NT2/D1 (cell line): Measurements from ENCODE around the gene ITSN1.
A peak's percentile ranks its signal among the peaks of the same experiment; 100 is the strongest.

ENCODE experiments used
- DNase-seq: peaks from one replicate; pipeline ENCODE4 v3.0.0-alpha.2; 2011; ENCODE audit warnings: low read depth, low spot score
- H3K27me3 ChIP-seq: 2 replicates; pipeline ENCODE4 v1.6.0; 2011; ENCODE audit warnings: mild to moderate bottlenecking; ENCODE audit not compliant: insufficient read length, insufficient read depth
- H3K36me3 ChIP-seq: 2 replicates; pipeline ENCODE4 v1.6.1; 2011; ENCODE audit warnings: mild to moderate bottlenecking, low read length, mixed read lengths; ENCODE audit not compliant: insufficient read depth, insufficient read length
- H3K4me1 ChIP-seq: 2 replicates; pipeline ENCODE4 v1.5.1; 2011; ENCODE audit not compliant: insufficient read depth, insufficient read length
- H3K4me3 ChIP-seq: 2 replicates; pipeline ENCODE4 v1.5.1; 2011; ENCODE audit warnings: low read depth; ENCODE audit not compliant: insufficient read length
- H3K9ac ChIP-seq: 2 replicates; pipeline ENCODE4 v1.6.0; 2011; ENCODE audit warnings: low read depth; ENCODE audit not compliant: insufficient read length
- H3K9me3 ChIP-seq: 2 replicates; pipeline ENCODE4 v1.5.1; 2011; ENCODE audit warnings: mild to moderate bottlenecking, low read length; ENCODE audit not compliant: insufficient read depth
- SUZ12 ChIP-seq: IDR thresholded peaks from 2 replicates; pipeline ENCODE4 v1.6.1; 2011; ENCODE audit not compliant: insufficient read length, insufficient read depth; ENCODE audit errors: extremely low read depth
- YY1 ChIP-seq: IDR thresholded peaks from 2 replicates; pipeline ENCODE4 v1.6.1; 2011; ENCODE audit not compliant: insufficient read length, insufficient read depth
- ZNF274 ChIP-seq: IDR thresholded peaks from 2 replicates; pipeline ENCODE4 v1.6.1; 2011; ENCODE audit warnings: mild to moderate bottlenecking, low read depth, low read length

The ITSN1 gene

DNA sequence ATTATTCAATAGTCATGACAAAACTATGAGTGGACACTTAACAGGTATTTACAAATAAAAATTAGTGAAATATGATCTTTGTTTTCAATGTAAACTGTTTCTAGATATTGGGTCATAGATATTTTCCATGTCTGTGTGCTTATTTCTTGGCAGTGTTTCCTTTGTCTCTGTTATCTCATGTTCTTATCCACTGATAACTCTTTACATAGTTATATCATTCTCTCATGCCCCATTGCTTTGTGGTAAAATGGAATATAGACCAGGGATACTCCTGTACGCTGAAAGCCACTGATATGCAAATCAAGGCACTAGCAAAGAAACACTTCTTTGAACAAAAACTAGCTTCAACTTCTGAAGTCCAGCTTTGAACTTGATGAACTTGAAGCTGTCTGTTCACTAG, 113.1 kb downstream of the ITSN1 start:
- Histone ChIP-seq H3K4me3 (no peak overlapping the region), H3K9ac (no peak overlapping the region), H3K27me3 (no peaks in the 10 kb centered on the region), H3K9me3 (no peaks in the 10 kb centered on the region), H3K4me1 (no peaks in the 10 kb centered on the region), H3K36me3 (peaks cover 60% of the 10 kb centered on the region)
- no peak for DNase-seq
- TF ChIP-seq SUZ12 (no peak), YY1 (no peak), ZNF274 (no peak)

GRCh38 chr21:33760641-33761440, 118.5 kb downstream of the ITSN1 start:
- TF ChIP-seq YY1 (no peak), ZNF274 (no peak), SUZ12 (no peak)
- DNase-seq, result no peak
- peaks cover 51% of the 10 kb centered on the region for H3K36me3 ChIP-seq
- no peaks in the 10 kb centered on the region for H3K4me1 ChIP-seq
- no peaks in the 10 kb centered on the region for H3K9me3 ChIP-seq
- H3K27me3 ChIP-seq, result no peaks in the 10 kb centered on the region
- H3K9ac ChIP-seq, result peak overlapping the region; percentile 29
- H3K4me3 ChIP-seq, result no peak overlapping the region

DNA sequence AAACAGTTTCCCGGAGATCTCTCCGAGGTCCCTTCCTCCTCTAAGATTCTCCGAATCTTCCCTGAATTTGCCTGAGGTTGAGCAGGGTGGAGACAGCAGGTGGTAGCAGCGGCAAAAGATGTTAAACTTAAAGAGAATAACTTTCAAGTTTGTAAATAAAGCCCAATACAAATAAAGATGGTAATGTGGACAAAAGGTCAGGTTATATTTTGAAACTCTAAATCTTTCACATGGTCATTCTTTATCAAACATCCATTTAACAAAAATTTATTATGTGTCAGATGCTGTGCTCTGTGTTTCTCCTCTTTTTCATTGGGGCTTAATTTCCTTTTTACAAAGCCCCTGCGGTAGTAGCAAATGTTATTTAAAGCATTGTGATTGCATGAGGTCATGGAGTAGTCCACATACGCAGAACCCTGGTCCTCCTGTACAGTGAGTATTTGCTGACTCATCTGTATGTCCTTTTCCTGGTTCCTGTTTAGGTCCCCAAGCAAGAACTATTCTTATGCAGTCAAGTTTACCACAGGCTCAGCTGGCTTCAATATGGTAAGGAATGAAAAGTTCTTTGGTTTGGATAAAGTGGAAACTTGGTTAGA, 119.2 kb downstream of the ITSN1 start:
- H3K4me3 ChIP-seq, result no peak overlapping the region
- H3K4me1 ChIP-seq, result no peaks in the 10 kb centered on the region
- no peaks in the 10 kb centered on the region for H3K9me3 ChIP-seq
- DNase-seq, result peak; percentile 25
- H3K9ac ChIP-seq, result no peak overlapping the region
- H3K27me3 ChIP-seq, result no peaks in the 10 kb centered on the region
- TF ChIP-seq ZNF274 (no peak), SUZ12 (no peak), YY1 (no peak)
- H3K36me3 ChIP-seq, result peaks cover 56% of the 10 kb centered on the region

- DNase-seq, result no peak
- H3K9me3 ChIP-seq, result no peaks in the 10 kb centered on the region
- TF ChIP-seq ZNF274 (no peak), SUZ12 (no peak), YY1 (no peak)
- H3K27me3 ChIP-seq, result no peaks in the 10 kb centered on the region
- H3K36me3 ChIP-seq, result peaks cover 56% of the 10 kb centered on the region
- no peak overlapping the region for H3K4me3 ChIP-seq
- H3K9ac ChIP-seq, result no peak overlapping the region
- H3K4me1 ChIP-seq, result no peaks in the 10 kb centered on the region
These were observed 120.7 kb downstream of the ITSN1 start for GRCh38 chr21:33762803-33763581.

DNA sequence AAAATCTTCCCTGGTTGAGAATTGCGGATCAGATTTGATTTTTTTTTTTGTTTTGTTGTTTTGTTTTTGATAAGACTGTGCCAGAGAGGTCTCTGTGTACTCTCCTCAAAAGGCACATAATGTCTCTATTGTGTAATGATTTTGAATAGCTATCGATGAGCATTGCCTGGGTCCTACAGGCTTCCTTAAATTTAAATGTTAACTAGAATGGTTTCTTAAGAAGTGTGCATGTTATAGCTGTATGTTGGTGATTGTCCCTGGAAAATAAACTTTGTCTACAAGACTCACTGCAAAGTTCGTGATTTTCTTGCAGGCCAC, 121.2 kb downstream of the ITSN1 start:
- Histone ChIP-seq H3K27me3 (no peaks in the 10 kb centered on the region), H3K4me1 (no peaks in the 10 kb centered on the region), H3K9ac (no peak overlapping the region), H3K9me3 (no peaks in the 10 kb centered on the region), H3K36me3 (peaks cover 52% of the 10 kb centered on the region), H3K4me3 (no peak overlapping the region)
- no peak for DNase-seq
- TF ChIP-seq YY1 (no peak), ZNF274 (no peak), SUZ12 (no peak)

- Histone ChIP-seq H3K36me3 (peaks cover 80% of the 10 kb centered on the region), H3K9me3 (no peaks in the 10 kb centered on the region), H3K4me1 (no peaks in the 10 kb centered on the region), H3K27me3 (no peaks in the 10 kb centered on the region), H3K9ac (no peak overlapping the region), H3K4me3 (no peak overlapping the region)
- TF ChIP-seq ZNF274, result no peak
- no peak for TF ChIP-seq SUZ12
- no peak for TF ChIP-seq YY1
- no peak for DNase-seq
These were observed 124.9 kb downstream of the ITSN1 start for GRCh38 chr21:33767236-33767635.

DNA sequence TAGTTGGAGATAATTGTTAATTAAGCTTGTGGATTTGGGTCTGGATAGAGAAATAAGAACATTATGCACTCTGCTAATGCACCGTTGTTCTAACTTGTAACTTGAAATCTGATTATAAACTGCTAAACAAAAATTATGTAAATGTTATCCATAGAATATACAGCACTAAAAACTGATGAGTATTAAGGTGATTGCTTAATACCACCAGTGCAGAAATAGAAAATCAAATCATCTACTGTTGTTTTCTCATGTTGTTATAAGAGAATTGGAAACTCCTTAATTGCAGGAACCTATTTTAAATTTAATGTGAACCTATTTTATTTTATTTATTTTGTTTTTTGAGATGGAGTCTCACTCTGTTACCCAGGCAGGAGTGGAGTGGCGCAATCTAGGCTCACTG, 125.7 kb downstream of the ITSN1 start:
- Histone ChIP-seq H3K4me1 (no peaks in the 10 kb centered on the region), H3K4me3 (no peak overlapping the region), H3K9me3 (no peaks in the 10 kb centered on the region), H3K9ac (no peak overlapping the region), H3K36me3 (peaks cover 81% of the 10 kb centered on the region), H3K27me3 (no peaks in the 10 kb centered on the region)
- DNase-seq, result no peak
- TF ChIP-seq YY1 (no peak), ZNF274 (no peak), SUZ12 (no peak)
